GM12891 (cell line): ENCODE results near the gene PLSCR3.

Experiments
- POLR2A ChIP-seq: IDR thresholded peaks from 2 replicates; pipeline ENCODE4 v1.6.1; 2011; ENCODE audit warnings: low read depth, low read length, control low read depth
- POLR2AphosphoS5 ChIP-seq: IDR thresholded peaks from 2 replicates; pipeline ENCODE4 v1.6.1; 2011; ENCODE audit warnings: low read depth, low read length, control low read depth
- TAF1 ChIP-seq: IDR thresholded peaks from 2 replicates; pipeline ENCODE4 v1.6.1; 2011; ENCODE audit warnings: low read depth, low read length, control low read depth

GRCh38 chr17:7438656-7439460 is 44.5 kb upstream of the PLSCR3 start:
- TF ChIP-seq POLR2A (no peak), POLR2AphosphoS5 (no peak), TAF1 (no peak)
